ENCODE data around the gene GRM7. TPM values are rescaled to one million over a fixed set of nuclear protein-coding genes. Genes with fewer than 3 reads are reported as not detected.

GRM7 gene
- total RNA-seq, 2 donors from 2014 or later: 0.10 TPM; not detected in 1

- intact Hi-C loops (cut with DNase I): no loop called here
- ATAC-seq: no peak
These were observed 918.4 kb downstream of the GRM7 start for GRCh38 chr3:7779331-7779730.

GRCh38 chr3:7781395-7781794 lies 920.5 kb downstream of the GRM7 start:
- intact Hi-C loops (cut with DNase I): no loop called here
- DNase-seq (no peak), ATAC-seq (no peak)

More at GRCh38 chr3:7779331-7779730, 918.4 kb downstream of the GRM7 start:
- no peak for DNase-seq

- ATAC-seq (no peak), DNase-seq (no peak)
- intact Hi-C loops (cut with DNase I): no loop called here
These were observed 927.2 kb downstream of the GRM7 start for GRCh38 chr3:7787871-7788828.

- ATAC-seq: no peak
- no peak for DNase-seq
- intact Hi-C loops (cut with DNase I): no loop called here
These were observed 928.0 kb downstream of the GRM7 start for GRCh38 chr3:7788881-7789280.

GRCh38 chr3:7789324-7789723 lies 928.4 kb downstream of the GRM7 start:
- intact Hi-C loops (cut with DNase I): no loop called here
- no peak for ATAC-seq
- DNase-seq: no peak

- intact Hi-C loops (cut with DNase I): no loop called here
- ATAC-seq: no peak
- no peak for DNase-seq
These were observed 929.2 kb downstream of the GRM7 start for GRCh38 chr3:7790141-7790540.
